HCT116 (cell line): ENCODE data around the gene ARFRP1. TPM values are rescaled to one million over a fixed set of nuclear protein-coding genes. Genes with fewer than 3 reads are reported as not detected.
"Not testable (repeated sequence)": the region's sequence is repeated elsewhere in the genome, so short reads cannot be mapped to it uniquely, and the experiment has no call there.

Experiments
- ATAC-seq: fragments of 200-7000 bp; cut with Tn5 transposase; 2 replicates; pipeline ENCODE4 v1.9.1; 2020; ENCODE audit warnings: mild to moderate bottlenecking, moderate library complexity
- BruUV-seq: library from RNA; stranded (reverse); fragments of 400-500 nt; replicated peaks from 2 replicates; lab custom pipeline; 2021; lab: Mats Ljungman, UMichigan
- CTCF ChIA-PET: fragments of 300-600 bp; sonication (Branson Sonifier 250); formaldehyde crosslinking; loops from one replicate; lab custom pipeline; 2021; ENCODE audit warnings: antibody characterized with exemption; lab: Charles Lee
- POLR2A ChIA-PET: fragments of 300-600, 350-600 bp; sonication (Branson Sonifier 250); formaldehyde crosslinking; loops from one replicate; lab custom pipeline; 2021; ENCODE audit warnings: antibody characterized with exemption; lab: Charles Lee
- RAD21 ChIA-PET, 2 experiments: fragments of 300-600 bp; sonication (Branson Sonifier 250); formaldehyde crosslinking; loops; one replicate each; lab custom pipeline; 2023; ENCODE audit warnings: low total read pairs in 2 of 2; ENCODE audit not compliant: uncharacterized antibody in 2 of 2, unreplicated experiment in 2 of 2, low non-redundant PET in 1 of 2; lab: Charles Lee
- DNase-seq: peaks from one replicate; pipeline ENCODE4 v3.0.0-alpha.2; 2010; ENCODE audit warnings: low read depth, low spot score
- H2AFZ ChIP-seq: fragments of 200-600 bp; shearing (Covaris generic), sonication (generic); 2 replicates; pipeline ENCODE4 v1.6.1; 2017; ENCODE audit warnings: low read depth, mixed run types, mixed read lengths, antibody characterized with exemption, low read length; ENCODE audit not compliant: poor library complexity, severe bottlenecking
- H3K27ac ChIP-seq: 2 replicates; pipeline ENCODE4 v1.5.1; 2012; ENCODE audit warnings: low read depth, low read length
- H3K27me3 ChIP-seq: fragments of 200-600 bp; sonication (generic); 2 replicates; pipeline ENCODE4 v1.6.1; 2016; ENCODE audit warnings: mixed run types, low read length, mixed read lengths; ENCODE audit not compliant: insufficient read depth
- H3K36me3 ChIP-seq, 2 experiments: fragments of 200-500 bp in 1 of 2; fragments of 200-600 bp in 1 of 2; sonication (Bioruptor generic) in 1 of 2; sonication (generic) in 1 of 2; 2 replicates each; pipeline versions ENCODE4 v1.5.1 to v1.6.1; 2014 to 2016; ENCODE audit warnings: low read length in 2 of 2, inconsistent platforms in 1 of 2, mixed read lengths in 1 of 2, mixed run types in 1 of 2; ENCODE audit not compliant: insufficient read depth in 2 of 2, control insufficient read depth in 1 of 2
- H3K4me1 ChIP-seq, 2 experiments: fragments of 200-600 bp in 1 of 2; sonication (generic) in 1 of 2; 2 replicates each; pipeline versions ENCODE4 v1.5.1 to v1.6.1; 2012 to 2017; ENCODE audit warnings: low read length in 2 of 2, inconsistent platforms in 1 of 2, mild to moderate bottlenecking in 1 of 2, mixed read lengths in 1 of 2, mixed run types in 1 of 2, moderate library complexity in 1 of 2; ENCODE audit not compliant: insufficient read depth in 2 of 2, control insufficient read depth in 1 of 2
- H3K4me2 ChIP-seq: fragments of 200-600 bp; sonication (generic); 2 replicates; pipeline ENCODE4 v1.6.1; 2017; ENCODE audit warnings: mixed run types, low read length, mixed read lengths
- H3K4me3 ChIP-seq, 2 experiments: fragments of 200-600 bp in 1 of 2; sonication (generic) in 1 of 2; replicated peaks in 1 of 2; 2 replicates each; pipeline ENCODE4 v1.5.1; 2011 to 2016; ENCODE audit warnings: low read length in 2 of 2, control low read depth in 1 of 2, low read depth in 1 of 2, mild to moderate bottlenecking in 1 of 2, mixed read lengths in 1 of 2, mixed run types in 1 of 2
- H3K79me2 ChIP-seq: fragments of 200-600 bp; sonication (generic); 2 replicates; pipeline ENCODE4 v1.6.1; 2017; ENCODE audit warnings: mild to moderate bottlenecking, mixed run types, low read length, moderate library complexity, mixed read lengths; ENCODE audit not compliant: insufficient read depth
- H3K9ac ChIP-seq: fragments of 200-600 bp; sonication (generic); 2 replicates; pipeline ENCODE4 v1.6.1; 2016; ENCODE audit warnings: low read length, mixed read lengths
- H3K9me2 ChIP-seq: fragments of 200-600 bp; sonication (generic), shearing (Covaris generic); 2 replicates; pipeline ENCODE4 v1.6.1; 2017; ENCODE audit warnings: mixed run types, mild to moderate bottlenecking, moderate library complexity; ENCODE audit not compliant: insufficient read depth
- H3K9me3 ChIP-seq, 2 experiments: fragments of 200-500 bp in 1 of 2; fragments of 200-600 bp in 1 of 2; sonication (Bioruptor generic) in 1 of 2; sonication (generic) in 1 of 2; 2 replicates each; pipeline ENCODE4 v1.6.1; 2014 to 2017; ENCODE audit warnings: low read length in 2 of 2, mixed read lengths in 2 of 2, inconsistent platforms in 1 of 2, low read depth in 1 of 2, mild to moderate bottlenecking in 1 of 2, mixed run types in 1 of 2, moderate library complexity in 1 of 2; ENCODE audit not compliant: control insufficient read depth in 1 of 2, insufficient read depth in 1 of 2
- H4K20me1 ChIP-seq: fragments of 200-600 bp; sonication (generic), shearing (Covaris generic); 2 replicates; pipeline ENCODE4 v1.6.1; 2017; ENCODE audit warnings: mixed run types, mild to moderate bottlenecking, moderate library complexity; ENCODE audit not compliant: insufficient read depth
- CBX3 ChIP-seq: IDR thresholded peaks from 2 replicates; pipeline ENCODE4 v1.6.1; 2012; ENCODE audit warnings: low read depth
- CEBPB ChIP-seq: IDR thresholded peaks from 2 replicates; pipeline ENCODE4 v1.6.1; 2012; ENCODE audit warnings: low read depth
- EGR1 ChIP-seq: IDR thresholded peaks from 2 replicates; pipeline ENCODE4 v1.6.1; 2012; ENCODE audit warnings: low read depth
- ELF1 ChIP-seq: IDR thresholded peaks from 2 replicates; pipeline ENCODE4 v1.6.1; 2012; ENCODE audit warnings: low read depth, borderline replicate concordance
- FOSL1 ChIP-seq: IDR thresholded peaks from 2 replicates; pipeline ENCODE4 v1.6.1; 2012; ENCODE audit warnings: low read depth
- JUND ChIP-seq: IDR thresholded peaks from 2 replicates; pipeline ENCODE4 v1.6.1; 2012
- POLR2AphosphoS5 ChIP-seq: IDR thresholded peaks from 2 replicates; pipeline ENCODE4 v1.6.1; 2011; ENCODE audit warnings: mild to moderate bottlenecking, low read depth, low read length, moderate library complexity
- REST ChIP-seq: IDR thresholded peaks from 2 replicates; pipeline ENCODE4 v1.6.1; 2012; ENCODE audit warnings: low read depth
- SP1 ChIP-seq: IDR thresholded peaks from 2 replicates; pipeline ENCODE4 v1.6.1; 2012; ENCODE audit warnings: low read depth
- SRF ChIP-seq: IDR thresholded peaks from 2 replicates; pipeline ENCODE4 v1.6.1; 2012; ENCODE audit warnings: low read depth
- ZBTB33 ChIP-seq: IDR thresholded peaks from 2 replicates; pipeline ENCODE4 v1.6.1; 2011; ENCODE audit warnings: mild to moderate bottlenecking, low read length, moderate library complexity; ENCODE audit not compliant: insufficient replicate concordance; ENCODE audit errors: extremely low read depth
- ZFX ChIP-seq: fragments of 450-650 bp; IDR thresholded peaks from 2 replicates; pipeline ENCODE4 v1.6.1; 2017
- ZNF274 ChIP-seq: fragments of 200-500 bp; sonication (Bioruptor generic); IDR thresholded peaks from 2 replicates; pipeline ENCODE4 v1.6.1; 2014; ENCODE audit warnings: mild to moderate bottlenecking, low read depth, low read length, inconsistent platforms
- intact Hi-C: fragments of 100-400 bp; cut with micrococcal nuclease; formaldehyde crosslinking; loops from 2 replicates; pipeline ENCODE4 v1.10.0; 2022
- total RNA-seq: library from RNA; stranded (reverse); gene quantifications from one replicate; pipeline ENCODE4 v1.2.1, GENCODE V29; 2021; ENCODE audit not compliant: unreplicated experiment
- TF ChIP-seq, protein P1 (sequence below), 3 experiments: fragments of 200-600 bp in 1 of 3; sonication (generic) in 1 of 3; IDR thresholded peaks in 2 of 3; conservative IDR thresholded peaks in 1 of 3; 2 replicates each; pipeline ENCODE4 v1.5.1; 2012 to 2017; ENCODE audit warnings: low read depth in 2 of 3, low read length in 2 of 3, antibody characterized with exemption in 1 of 3, borderline replicate concordance in 1 of 3, control low read depth in 1 of 3, mild to moderate bottlenecking in 1 of 3, mixed read lengths in 1 of 3, mixed run types in 1 of 3, moderate library complexity in 1 of 3; ENCODE audit not compliant: insufficient read depth in 1 of 3

The ARFRP1 gene
- total RNA-seq, 1 experiment from 2014 or later, result 53.7 TPM

- POLR2A ChIA-PET, result no interaction called here
- Histone ChIP-seq H3K27ac (no peak overlapping the region), H3K9me3 (no peaks in the 10 kb centered on the region), H3K9ac (no peak overlapping the region), H3K4me1 (peaks cover 3 to 11% of the 10 kb centered on the region in 2 experiments; a peak in 3 of 4 replicates), H3K9me2 (no peaks in the 10 kb centered on the region), H4K20me1 (no peaks in the 10 kb centered on the region), H3K4me2 (no peak overlapping the region), H3K36me3 (peaks cover 0 to 23% of the 10 kb centered on the region in 2 experiments; a peak in 2 of 4 replicates), H3K79me2 (peaks cover 72% of the 10 kb centered on the region), H2AFZ (no peak overlapping the region), H3K4me3 (no peak overlapping the region), H3K27me3 (no peaks in the 10 kb centered on the region)
- DNase-seq (no peak), ATAC-seq (no peak)
- RAD21 ChIA-PET, result no interaction called here
- CTCF ChIA-PET, result no interaction called here
- BruUV-seq, result no TSS peak
- no peak for TF ChIP-seq ZNF274
- TF ChIP-seq FOSL1, result no peak
- TF ChIP-seq ELF1, result no peak
- no peak for TF ChIP-seq EGR1
- TF ChIP-seq CBX3, result no peak
- no peak for TF ChIP-seq REST
- no peak for TF ChIP-seq SRF
- TF ChIP-seq CEBPB, result no peak
- no peak for TF ChIP-seq JUND
- no peak for TF ChIP-seq SP1
- no peak for TF ChIP-seq ZBTB33
- TF ChIP-seq, protein P1, sequence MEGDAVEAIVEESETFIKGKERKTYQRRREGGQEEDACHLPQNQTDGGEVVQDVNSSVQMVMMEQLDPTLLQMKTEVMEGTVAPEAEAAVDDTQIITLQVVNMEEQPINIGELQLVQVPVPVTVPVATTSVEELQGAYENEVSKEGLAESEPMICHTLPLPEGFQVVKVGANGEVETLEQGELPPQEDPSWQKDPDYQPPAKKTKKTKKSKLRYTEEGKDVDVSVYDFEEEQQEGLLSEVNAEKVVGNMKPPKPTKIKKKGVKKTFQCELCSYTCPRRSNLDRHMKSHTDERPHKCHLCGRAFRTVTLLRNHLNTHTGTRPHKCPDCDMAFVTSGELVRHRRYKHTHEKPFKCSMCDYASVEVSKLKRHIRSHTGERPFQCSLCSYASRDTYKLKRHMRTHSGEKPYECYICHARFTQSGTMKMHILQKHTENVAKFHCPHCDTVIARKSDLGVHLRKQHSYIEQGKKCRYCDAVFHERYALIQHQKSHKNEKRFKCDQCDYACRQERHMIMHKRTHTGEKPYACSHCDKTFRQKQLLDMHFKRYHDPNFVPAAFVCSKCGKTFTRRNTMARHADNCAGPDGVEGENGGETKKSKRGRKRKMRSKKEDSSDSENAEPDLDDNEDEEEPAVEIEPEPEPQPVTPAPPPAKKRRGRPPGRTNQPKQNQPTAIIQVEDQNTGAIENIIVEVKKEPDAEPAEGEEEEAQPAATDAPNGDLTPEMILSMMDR (IDR thresholded peaks at IDR 0.05 in 2 of 3, conservative IDR thresholded peaks at IDR 0.05 in 1 of 3; ENCODE audit: borderline replicate concordance in 1 of 3, insufficient read depth in 1 of 3, low read depth in 2 of 3, low read length in 2 of 3), result no peak
- TF ChIP-seq ZFX, result no peak
- TF ChIP-seq POLR2AphosphoS5, result no peak
- intact Hi-C loops, result loop anchor here (10.0 kb wide), 1 partner anchor 133 kb away; the partner anchor contains the start of genes ABHD16B and TPD52L2
Measured at GRCh38 chr20:63731410-63731809, 23.6 kb upstream of the ARFRP1 start.

DNA sequence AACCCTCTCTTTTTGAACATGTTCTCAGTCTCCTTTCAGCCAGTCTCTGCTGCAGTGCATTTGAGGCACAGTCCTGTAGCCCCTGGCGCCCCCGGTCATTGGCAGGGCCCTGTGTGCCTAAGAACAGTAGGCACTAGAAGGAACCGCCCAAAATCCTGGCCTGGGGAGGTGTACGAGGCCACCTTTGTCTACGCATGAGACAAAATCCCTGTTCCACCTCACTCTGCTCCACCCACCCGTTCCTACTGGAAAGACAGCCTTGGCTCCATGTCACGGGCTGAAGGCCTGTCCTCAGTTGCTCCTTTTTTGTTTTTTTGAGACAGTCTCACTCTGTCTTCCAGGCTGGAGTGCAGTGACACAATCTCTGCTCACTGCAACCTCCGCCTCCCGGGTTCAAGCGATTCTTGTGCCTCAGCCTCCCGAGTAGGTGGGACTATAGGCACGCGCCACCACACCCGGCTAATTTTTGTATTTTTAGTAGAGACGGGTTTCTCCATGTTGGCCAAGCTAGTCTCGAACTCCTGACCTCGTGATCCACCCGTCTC, 22.5 kb upstream of the ARFRP1 start:
- H3K27me3 ChIP-seq, H3K4me1 ChIP-seq, H3K9me2 ChIP-seq, H3K9ac ChIP-seq, H3K4me2 ChIP-seq, H3K27ac ChIP-seq, H3K9me3 ChIP-seq, H2AFZ ChIP-seq, ATAC-seq, RAD21 ChIA-PET, H3K4me3 ChIP-seq, POLR2A ChIA-PET, BruUV-seq, H4K20me1 ChIP-seq, DNase-seq, CTCF ChIA-PET: not testable (repeated sequence)
- intact Hi-C loops, result loop anchor here (10.0 kb wide), 1 partner anchor 135 kb away; the partner anchor contains the start of genes ABHD16B and TPD52L2
- peaks cover 0 to 25% of the 10 kb centered on the region in 2 experiments; a peak in 2 of 4 replicates for H3K36me3 ChIP-seq
- peaks cover 82% of the 10 kb centered on the region for H3K79me2 ChIP-seq
